ENCODE measurements around the gene HMOX2. TPM values are rescaled to one million over a fixed set of nuclear protein-coding genes. Genes with fewer than 3 reads are reported as not detected.

Gene HMOX2
- total RNA-seq, 1 experiment from 2014 or later, result 55.1 TPM

DNA sequence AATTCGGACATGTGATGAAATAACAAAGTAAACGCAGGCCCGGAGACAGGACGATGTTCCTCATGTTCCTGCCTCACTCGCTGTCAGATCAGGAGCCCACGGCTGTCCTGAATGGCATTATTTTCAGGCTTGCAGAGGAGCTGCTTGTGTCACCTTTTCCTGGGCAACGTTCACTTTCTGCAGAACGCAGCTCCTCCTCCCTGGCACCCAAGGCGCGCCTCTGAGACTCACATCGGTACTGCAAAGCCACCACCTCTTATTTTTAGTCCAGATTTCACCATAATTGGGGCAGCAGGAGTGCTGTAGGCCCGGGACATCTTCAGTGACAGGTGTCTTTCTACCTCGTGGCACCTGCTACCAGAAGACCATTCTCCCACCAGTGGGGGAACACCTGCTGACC lies 71.9 kb downstream of the HMOX2 start:
- no peaks in the 10 kb centered on the region for H3K79me2 ChIP-seq (ENCODE audit: insufficient read depth, low read length)
- ChIA-PET RAD21 (ENCODE audit: low non-redundant PET in 1 of 2, low total read pairs in 2 of 2, uncharacterized antibody in 2 of 2, unreplicated experiment in 2 of 2) (interaction anchor here (0.8 kb wide), 2 partner anchors 41 to 93 kb away, joined by 3 to 4 read pairs; no protein-coding TSS in a partner anchor), POLR2A (no interaction called here), CTCF (interaction anchor here (0.9 to 2.0 kb wide), 15 partner anchors 9 to 410 kb away, joined by 3 to 11 read pairs (median 4); partner anchors contain the start of genes CDIP1 and SEC14L5)
- no peaks in the 10 kb centered on the region for H3K36me3 ChIP-seq (ENCODE audit: control insufficient read depth in 1 of 2, insufficient read depth in 2 of 2, low read length in 2 of 2)
- no TSS peak for BruUV-seq (replicated peaks)
- ATAC-seq (no peak), DNase-seq (ENCODE audit: low read depth, low spot score) (no peak)
- no peaks in the 10 kb centered on the region for H3K9me3 ChIP-seq (ENCODE audit: control insufficient read depth in 1 of 2, insufficient read depth in 1 of 2, low read depth in 1 of 2, low read length in 2 of 2)
- intact Hi-C loops (cut with micrococcal nuclease), result loop anchor here (1.0 kb wide), 1 partner anchor 42 kb away; no protein-coding TSS in a partner anchor
- no peaks in the 10 kb centered on the region for H3K9me2 ChIP-seq (ENCODE audit: insufficient read depth)
- H3K4me2 ChIP-seq (ENCODE audit: low read length), result peak overlapping the region; percentile 14; the same call in 1 of the 2 replicates
- no peak overlapping the region for H3K27ac ChIP-seq (ENCODE audit: low read depth, low read length)
- TF ChIP-seq MAX (IDR thresholded peaks at IDR 0.05) (no peak), SRF (IDR thresholded peaks at IDR 0.05; ENCODE audit: low read depth) (no peak), ELF1 (IDR thresholded peaks at IDR 0.05; ENCODE audit: borderline replicate concordance, low read depth) (no peak), RAD21 (IDR thresholded peaks at IDR 0.05; ENCODE audit: low read depth) (no peak), ZFX (IDR thresholded peaks at IDR 0.05) (no peak)
- H3K9ac ChIP-seq (ENCODE audit: low read length), result no peak overlapping the region
- H2AFZ ChIP-seq (ENCODE audit: low read depth, low read length, poor library complexity, severe bottlenecking), result no peak overlapping the region
- H3K4me1 ChIP-seq (ENCODE audit: control insufficient read depth in 1 of 2, insufficient read depth in 2 of 2, low read length in 2 of 2), result peaks cover 0 to 5% of the 10 kb centered on the region in 2 experiments; a peak in 2 of 4 replicates
- no peaks in the 10 kb centered on the region for H3K27me3 ChIP-seq (ENCODE audit: insufficient read depth, low read length)
- H4K20me1 ChIP-seq (ENCODE audit: insufficient read depth), result no peaks in the 10 kb centered on the region
- no peak overlapping the region for H3K4me3 ChIP-seq (replicated peaks in 1 of 2; ENCODE audit: low read depth in 1 of 2, low read length in 2 of 2)

- RAD21 ChIA-PET (ENCODE audit: low non-redundant PET in 1 of 2, low total read pairs in 2 of 2, uncharacterized antibody in 2 of 2, unreplicated experiment in 2 of 2), result no interaction called here
- H3K4me1 ChIP-seq (ENCODE audit: control insufficient read depth in 1 of 2, insufficient read depth in 2 of 2, low read length in 2 of 2), result peaks cover 0 to 5% of the 10 kb centered on the region in 2 experiments; a peak in 2 of 4 replicates
- no peaks in the 10 kb centered on the region for H3K9me2 ChIP-seq (ENCODE audit: insufficient read depth)
- H3K9ac ChIP-seq (ENCODE audit: low read length), result no peak overlapping the region
- CTCF ChIA-PET, result interaction anchor here (0.8 to 0.9 kb wide), 2 partner anchors 8 to 35 kb away, joined by 3 read pairs; no protein-coding TSS in a partner anchor
- no peaks in the 10 kb centered on the region for H3K9me3 ChIP-seq (ENCODE audit: control insufficient read depth in 1 of 2, insufficient read depth in 1 of 2, low read depth in 1 of 2, low read length in 2 of 2)
- H3K27me3 ChIP-seq (ENCODE audit: insufficient read depth, low read length), result no peaks in the 10 kb centered on the region
- DNase-seq (ENCODE audit: low read depth, low spot score), result no peak
- H3K79me2 ChIP-seq (ENCODE audit: insufficient read depth, low read length), result no peaks in the 10 kb centered on the region
- H3K36me3 ChIP-seq (ENCODE audit: control insufficient read depth in 1 of 2, insufficient read depth in 2 of 2, low read length in 2 of 2), result no peaks in the 10 kb centered on the region
- ATAC-seq, result no peak
- H4K20me1 ChIP-seq (ENCODE audit: insufficient read depth), result no peaks in the 10 kb centered on the region
- BruUV-seq (replicated peaks), result no TSS peak
- H3K4me2 ChIP-seq (ENCODE audit: low read length), result no peak overlapping the region
- POLR2A ChIA-PET, result no interaction called here
- H2AFZ ChIP-seq (ENCODE audit: low read depth, low read length, poor library complexity, severe bottlenecking), result no peak overlapping the region
- H3K27ac ChIP-seq (ENCODE audit: low read depth, low read length), result no peak overlapping the region
- intact Hi-C loops (cut with micrococcal nuclease), result no loop called here
- no peak overlapping the region for H3K4me3 ChIP-seq (replicated peaks in 1 of 2; ENCODE audit: low read depth in 1 of 2, low read length in 2 of 2)
- TF ChIP-seq ZNF274 (IDR thresholded peaks at IDR 0.05; ENCODE audit: low read depth, low read length) (no peak), EGR1 (IDR thresholded peaks at IDR 0.05; ENCODE audit: low read depth) (no peak), ATF3 (IDR thresholded peaks at IDR 0.05) (no peak), SP1 (IDR thresholded peaks at IDR 0.05; ENCODE audit: low read depth) (no peak), CTCF (IDR thresholded peaks at IDR 0.05 in 2 of 3, conservative IDR thresholded peaks at IDR 0.05 in 1 of 3; ENCODE audit: borderline replicate concordance in 1 of 3, insufficient read depth in 1 of 3, low read depth in 2 of 3, low read length in 2 of 3) (no peak), RAD21 (IDR thresholded peaks at IDR 0.05; ENCODE audit: low read depth) (no peak), POLR2A (IDR thresholded peaks at IDR 0.05; ENCODE audit: borderline replicate concordance, extremely low read depth, insufficient read depth, insufficient read length) (no peak), JUND (IDR thresholded peaks at IDR 0.05) (no peak), CEBPB (IDR thresholded peaks at IDR 0.05; ENCODE audit: low read depth) (no peak), EZH2phosphoT487 (IDR thresholded peaks at IDR 0.05; ENCODE audit: borderline replicate concordance) (no peak), ELF1 (IDR thresholded peaks at IDR 0.05; ENCODE audit: borderline replicate concordance, low read depth) (no peak), POLR2AphosphoS5 (IDR thresholded peaks at IDR 0.05; ENCODE audit: low read depth, low read length) (no peak), CBX3 (IDR thresholded peaks at IDR 0.05; ENCODE audit: low read depth) (no peak), ZBTB33 (IDR thresholded peaks at IDR 0.05; ENCODE audit: extremely low read depth, insufficient replicate concordance, low read length) (no peak), EZH2 (IDR thresholded peaks at IDR 0.05) (no peak)
Measured at GRCh38 chr16:4550591-4550990, 74.4 kb downstream of the HMOX2 start.

Data from HCT116 (cell line).